ENCODE results near the gene HS6ST2. TPM values are rescaled to one million over a fixed set of nuclear protein-coding genes. Genes with fewer than 3 reads are reported as not detected.

Gene HS6ST2
- total RNA-seq, 1 experiment from 2014 or later, result 8.1 TPM

DNA sequence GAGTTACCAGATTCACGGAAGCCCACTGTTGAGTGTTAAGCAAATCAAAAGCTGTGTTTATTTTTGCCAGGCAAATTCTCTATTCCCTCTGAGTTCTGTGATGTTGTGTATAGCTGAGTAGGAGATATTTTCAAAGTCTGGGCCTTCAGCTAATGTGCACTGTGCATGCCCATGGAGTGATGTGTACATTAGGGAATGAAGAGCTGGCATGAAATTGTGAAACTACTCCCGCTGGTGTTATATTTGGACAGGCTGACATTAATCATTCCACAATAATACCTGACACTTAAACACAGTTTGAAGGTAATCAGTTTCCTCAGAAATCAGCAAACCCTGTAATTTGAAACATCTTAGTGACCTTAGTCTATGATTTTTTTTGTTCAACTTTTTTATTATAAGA is 381.5 kb downstream of the HS6ST2 start:
- Mint-ChIP-seq H3K9me3 (no peaks in the 10 kb centered on the region), H3K4me3 (no peak overlapping the region), H3K27ac (no peak overlapping the region), H3K4me1 (no peaks in the 10 kb centered on the region), H3K36me3 (no peaks in the 10 kb centered on the region), H3K27me3 (ENCODE audit: low read depth) (no peaks in the 10 kb centered on the region)
- POLR2A ChIA-PET, result no interaction called here
- ATAC-seq, result no peak
- CTCF ChIA-PET, result no interaction called here
- DNase-seq (ENCODE audit: low spot score), result no peak
- TF ChIP-seq ZNF232 (CRISPR knock-in tag; IDR thresholded peaks at IDR 0.05) (no peak), CBFB (CRISPR knock-in tag; IDR thresholded peaks at IDR 0.05; ENCODE audit: low read depth) (no peak), ATF1 (CRISPR knock-in tag; IDR thresholded peaks at IDR 0.05) (no peak), PRRX2 (CRISPR knock-in tag; IDR thresholded peaks at IDR 0.05) (no peak), TEAD4 (CRISPR knock-in tag; IDR thresholded peaks at IDR 0.05) (no peak), NFE2L1 (CRISPR knock-in tag; IDR thresholded peaks at IDR 0.05) (no peak), NR1H2 (CRISPR knock-in tag; IDR thresholded peaks at IDR 0.05) (no peak), ZNF317 (CRISPR knock-in tag; IDR thresholded peaks at IDR 0.05; ENCODE audit: borderline replicate concordance, low read depth) (no peak)
- TF ChIP-seq, protein P1, sequence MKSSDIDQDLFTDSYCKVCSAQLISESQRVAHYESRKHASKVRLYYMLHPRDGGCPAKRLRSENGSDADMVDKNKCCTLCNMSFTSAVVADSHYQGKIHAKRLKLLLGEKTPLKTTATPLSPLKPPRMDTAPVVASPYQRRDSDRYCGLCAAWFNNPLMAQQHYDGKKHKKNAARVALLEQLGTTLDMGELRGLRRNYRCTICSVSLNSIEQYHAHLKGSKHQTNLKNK (CRISPR knock-in tag; IDR thresholded peaks at IDR 0.05), result no peak
- TF ChIP-seq, protein P2, sequence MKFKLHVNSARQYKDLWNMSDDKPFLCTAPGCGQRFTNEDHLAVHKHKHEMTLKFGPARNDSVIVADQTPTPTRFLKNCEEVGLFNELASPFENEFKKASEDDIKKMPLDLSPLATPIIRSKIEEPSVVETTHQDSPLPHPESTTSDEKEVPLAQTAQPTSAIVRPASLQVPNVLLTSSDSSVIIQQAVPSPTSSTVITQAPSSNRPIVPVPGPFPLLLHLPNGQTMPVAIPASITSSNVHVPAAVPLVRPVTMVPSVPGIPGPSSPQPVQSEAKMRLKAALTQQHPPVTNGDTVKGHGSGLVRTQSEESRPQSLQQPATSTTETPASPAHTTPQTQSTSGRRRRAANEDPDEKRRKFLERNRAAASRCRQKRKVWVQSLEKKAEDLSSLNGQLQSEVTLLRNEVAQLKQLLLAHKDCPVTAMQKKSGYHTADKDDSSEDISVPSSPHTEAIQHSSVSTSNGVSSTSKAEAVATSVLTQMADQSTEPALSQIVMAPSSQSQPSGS (CRISPR knock-in tag; IDR thresholded peaks at IDR 0.05; ENCODE audit: borderline replicate concordance, low read depth), result no peak

Other genes with a start within 250 kb of the HS6ST2 start
- gene USP26, start 138.5 kb upstream of the HS6ST2 start, total RNA-seq (2021), result 0.11 TPM in 1 of 3 replicates, not detected in the others

Measured in WTC11 (cell line).